Glomerular visceral epithelial cell (primary cell): ENCODE results near the gene PEAK3.
"Not testable (repeated sequence)": the region's sequence is repeated elsewhere in the genome, so short reads cannot be mapped to it uniquely, and the experiment has no call there.

Experiments used
- DNase-seq: peaks from one replicate; pipeline ENCODE4 v3.0.0-alpha.2; 2016; ENCODE audit errors: extremely low spot score

Gene PEAK3

DNA sequence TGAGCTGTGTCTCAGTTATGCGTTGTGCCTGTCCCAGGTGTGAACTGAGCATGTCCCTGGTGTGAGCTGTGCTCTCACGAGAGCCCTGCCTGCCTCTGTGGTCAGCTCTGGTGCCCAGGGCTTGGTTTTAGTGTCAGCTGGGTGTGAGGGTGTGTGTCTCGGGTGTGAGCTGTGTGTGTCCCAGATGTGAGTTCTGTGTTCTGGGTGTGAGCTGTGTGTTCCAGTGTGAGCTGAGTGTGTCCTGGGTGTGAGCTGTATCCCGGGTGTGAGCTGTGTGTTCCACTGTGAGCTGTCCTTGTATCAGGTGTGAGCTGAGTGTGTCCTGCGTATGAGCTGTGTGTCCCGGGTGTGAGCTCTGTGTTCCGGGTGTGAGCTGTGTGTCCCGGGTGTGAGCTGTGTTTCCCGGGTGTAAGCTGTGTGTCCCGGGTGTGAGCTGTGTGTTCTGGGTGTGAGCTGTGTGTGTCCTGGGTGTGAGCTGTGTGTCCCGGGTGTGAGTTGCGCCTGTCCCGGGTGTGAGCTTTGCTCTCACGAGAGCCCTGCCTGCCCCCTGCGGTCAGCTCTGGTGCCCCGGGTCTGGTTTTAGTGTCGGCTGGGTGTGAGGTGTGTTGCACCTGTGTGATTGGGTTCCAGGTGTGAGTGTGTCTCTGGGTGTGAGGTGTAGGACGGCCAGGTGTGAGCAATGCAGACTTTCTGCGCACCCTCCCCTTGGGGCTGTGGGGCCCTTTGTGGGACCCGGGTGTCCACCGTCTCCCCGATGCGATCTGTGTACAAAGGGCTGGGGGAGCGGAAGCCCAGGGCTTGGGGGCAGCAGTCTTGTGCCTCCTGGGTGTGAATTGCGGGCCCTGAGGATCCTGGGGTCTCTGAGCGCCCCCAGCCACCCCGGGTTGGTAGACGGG is 7.1 kb upstream of the PEAK3 start:
- DNase-seq, result no peak

DNA sequence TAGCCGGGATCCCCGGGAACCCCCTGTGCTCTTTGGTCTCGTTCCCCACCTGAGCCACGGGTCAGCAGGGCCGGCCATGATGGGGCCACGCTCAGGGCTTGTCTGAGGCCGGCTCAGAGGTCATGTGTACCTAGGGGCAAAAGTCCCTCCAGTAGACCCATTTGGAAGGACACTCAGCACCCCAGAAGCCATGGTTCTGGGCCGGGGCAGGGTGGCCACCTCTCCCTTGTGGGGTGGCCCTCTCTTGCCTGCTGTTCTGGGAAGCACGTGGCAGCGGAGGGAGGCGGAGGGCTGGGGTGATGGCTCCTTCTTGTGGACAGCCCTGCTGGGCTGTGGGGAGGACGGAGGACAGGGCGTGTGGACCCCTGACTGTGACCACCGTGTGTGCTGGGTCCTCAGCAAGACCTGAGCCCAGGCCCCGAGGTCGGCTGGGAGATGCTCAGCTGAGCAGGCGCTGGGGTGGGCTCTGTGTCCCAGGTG is 6.4 kb upstream of the PEAK3 start:
- DNase-seq, result no peak

DNA sequence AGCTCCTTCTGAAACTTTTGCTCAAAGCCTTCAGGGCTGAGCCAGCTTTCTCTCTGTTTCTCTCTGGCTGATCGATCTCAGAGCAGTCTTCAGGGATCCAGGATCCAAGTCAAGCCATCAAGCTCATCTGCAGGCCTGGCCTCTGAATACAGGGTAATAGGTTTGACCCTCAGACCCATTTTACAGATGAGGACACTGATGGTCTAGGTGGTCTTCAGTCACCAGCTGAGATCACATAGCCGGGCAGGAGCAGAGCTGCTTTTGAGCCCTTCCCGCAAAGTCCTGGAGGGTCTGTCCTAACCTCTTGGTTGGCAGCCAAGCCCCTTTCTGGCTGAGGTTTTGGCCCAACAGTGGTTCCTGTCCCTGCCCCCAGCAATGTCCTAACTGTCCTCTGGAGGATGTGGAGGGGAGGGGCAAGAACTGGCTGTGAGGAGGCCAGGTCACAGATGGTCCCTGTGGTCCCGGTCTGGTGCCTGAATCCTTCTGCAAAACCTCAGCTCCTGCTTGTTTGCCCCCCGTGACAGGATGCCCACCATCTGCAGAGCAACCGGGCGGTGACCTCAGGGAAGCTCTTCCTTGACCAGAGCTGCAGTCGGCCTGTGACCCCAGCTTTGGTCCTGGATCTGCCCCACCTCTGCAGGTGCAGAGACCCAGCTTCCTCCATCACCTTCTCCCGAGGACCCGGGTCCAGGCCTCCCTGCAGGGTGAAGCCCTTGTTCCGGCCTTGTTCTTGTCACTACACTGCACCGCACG is 5.8 kb upstream of the PEAK3 start:
- DNase-seq, result no peak

GRCh38 chr19:2286402-2287140 is 4.6 kb upstream of the PEAK3 start:
- no peak for DNase-seq

- no peak for DNase-seq
Measured at GRCh38 chr19:2283835-2284507, 2.0 kb upstream of the PEAK3 start.

DNA sequence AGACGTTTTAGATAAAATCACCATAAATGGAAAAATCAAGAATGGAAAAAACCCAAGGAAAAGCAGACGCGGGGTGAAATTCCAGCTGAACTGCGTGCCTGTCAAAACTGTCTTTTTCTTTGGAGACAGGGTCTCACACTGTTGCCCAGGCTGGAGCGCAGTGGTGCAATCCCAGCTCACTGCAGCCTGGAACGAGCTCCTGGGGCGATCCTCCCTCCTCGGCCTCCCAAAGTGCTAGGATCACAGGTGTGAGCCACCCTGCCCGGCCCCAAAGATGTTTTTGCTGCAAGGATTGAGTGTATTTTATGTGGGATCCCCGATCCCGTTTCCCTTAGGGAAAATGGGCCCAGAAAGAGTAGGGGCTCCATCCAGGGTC is 875 bp upstream of the PEAK3 start:
- no peak for DNase-seq

DNA sequence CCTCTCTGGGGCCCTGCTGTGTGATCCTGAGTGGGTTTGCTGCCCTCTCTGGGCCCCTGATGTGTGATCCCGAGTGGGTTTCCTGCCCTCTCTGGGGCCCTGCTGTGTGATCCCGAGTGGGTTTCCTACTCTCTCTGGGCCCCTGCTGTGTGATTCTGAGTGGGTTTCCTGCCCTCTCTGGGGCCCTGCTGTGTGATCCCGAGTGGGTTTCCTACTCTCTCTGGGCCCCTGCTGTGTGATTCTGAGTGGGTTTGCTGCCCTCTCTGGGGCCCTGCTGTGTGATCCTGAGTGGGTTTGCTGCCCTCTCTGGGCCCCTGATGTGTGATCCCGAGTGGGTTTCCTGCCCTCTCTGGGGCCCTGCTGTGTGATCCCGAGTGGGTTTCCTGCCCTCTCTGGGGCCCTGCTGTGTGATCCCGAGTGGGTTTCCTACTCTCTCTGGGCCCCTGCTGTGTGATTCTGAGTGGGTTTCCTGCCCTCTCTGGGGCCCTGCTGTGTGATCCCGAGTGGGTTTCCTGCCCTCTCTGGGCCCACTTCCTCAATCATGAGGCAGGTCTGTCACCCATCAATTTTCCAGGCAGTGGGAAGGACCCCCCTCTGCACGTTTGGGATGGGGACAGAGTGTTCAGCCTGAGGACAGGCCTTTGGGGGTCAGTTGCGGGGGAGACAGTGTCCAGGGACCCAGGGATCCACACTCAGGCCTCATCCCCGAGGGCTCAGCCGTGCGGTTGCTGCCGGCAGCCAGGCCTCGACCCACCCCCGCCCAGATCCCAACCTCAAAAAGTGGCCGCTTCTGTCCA is 512 bp downstream of the PEAK3 start:
- DNase-seq, result not testable (repeated sequence)

DNA sequence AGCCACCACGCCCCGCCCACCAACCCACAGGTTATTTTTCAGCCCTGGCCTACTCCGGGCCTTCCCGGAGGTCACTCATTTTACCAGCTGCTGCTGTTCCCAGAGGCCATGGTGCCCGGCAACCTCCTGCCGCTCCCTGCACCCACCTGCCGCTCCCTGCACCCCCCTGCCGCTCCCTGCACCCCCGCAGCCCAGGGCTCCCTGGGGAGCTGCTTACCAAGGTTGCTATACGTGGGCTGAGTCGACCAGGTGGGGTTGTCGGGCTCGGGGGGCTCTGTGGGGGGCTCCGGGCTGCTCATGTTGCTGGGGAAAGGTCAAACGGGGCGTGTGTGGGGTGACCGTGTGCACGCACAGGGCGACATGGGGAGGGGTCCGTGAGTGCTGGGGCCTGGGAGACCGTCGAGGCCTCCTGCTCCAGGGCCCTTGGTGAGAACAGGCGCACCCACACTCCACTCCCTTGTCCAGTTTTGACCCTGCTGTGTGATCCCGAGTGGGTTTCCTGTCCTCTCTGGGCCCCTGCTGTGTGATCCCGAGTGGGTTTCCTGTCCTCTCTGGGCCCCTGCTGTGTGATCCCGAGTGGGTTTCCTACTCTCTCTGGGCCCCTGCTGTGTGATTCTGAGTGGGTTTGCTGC is 1.2 kb downstream of the PEAK3 start:
- no peak for DNase-seq

- DNase-seq, result no peak
Measured at GRCh38 chr19:2278459-2279158, 3.4 kb downstream of the PEAK3 start.

DNA sequence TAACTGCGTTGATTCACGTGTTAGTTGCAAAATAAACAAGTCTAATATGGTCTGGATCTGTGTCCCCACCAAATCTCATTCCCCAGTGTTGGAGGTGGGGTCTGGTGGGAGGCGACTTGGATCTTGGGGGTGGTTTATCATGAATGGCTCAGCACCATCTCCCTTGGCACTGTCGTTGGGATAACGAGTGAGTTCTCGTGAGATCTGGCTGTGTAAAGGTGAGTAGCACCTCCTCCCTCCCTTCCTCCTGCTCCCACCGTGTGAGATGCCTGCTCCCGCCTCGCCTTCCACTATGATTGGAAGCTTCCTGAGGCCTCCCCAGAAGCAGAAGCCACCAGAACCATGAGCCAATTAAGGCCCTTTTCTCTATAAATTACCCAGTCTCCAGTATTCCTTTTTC is 4.8 kb downstream of the PEAK3 start:
- DNase-seq, result no peak

- no peak for DNase-seq
Measured at GRCh38 chr19:2276429-2276986, 5.5 kb downstream of the PEAK3 start.

- DNase-seq, result no peak
Measured at GRCh38 chr19:2275588-2276428, 6.2 kb downstream of the PEAK3 start.

GRCh38 chr19:2274931-2275535 is 6.9 kb downstream of the PEAK3 start:
- peak; percentile 68 for DNase-seq

- DNase-seq, result no peak
Measured at GRCh38 chr19:2274185-2274711, 7.7 kb downstream of the PEAK3 start.

DNA sequence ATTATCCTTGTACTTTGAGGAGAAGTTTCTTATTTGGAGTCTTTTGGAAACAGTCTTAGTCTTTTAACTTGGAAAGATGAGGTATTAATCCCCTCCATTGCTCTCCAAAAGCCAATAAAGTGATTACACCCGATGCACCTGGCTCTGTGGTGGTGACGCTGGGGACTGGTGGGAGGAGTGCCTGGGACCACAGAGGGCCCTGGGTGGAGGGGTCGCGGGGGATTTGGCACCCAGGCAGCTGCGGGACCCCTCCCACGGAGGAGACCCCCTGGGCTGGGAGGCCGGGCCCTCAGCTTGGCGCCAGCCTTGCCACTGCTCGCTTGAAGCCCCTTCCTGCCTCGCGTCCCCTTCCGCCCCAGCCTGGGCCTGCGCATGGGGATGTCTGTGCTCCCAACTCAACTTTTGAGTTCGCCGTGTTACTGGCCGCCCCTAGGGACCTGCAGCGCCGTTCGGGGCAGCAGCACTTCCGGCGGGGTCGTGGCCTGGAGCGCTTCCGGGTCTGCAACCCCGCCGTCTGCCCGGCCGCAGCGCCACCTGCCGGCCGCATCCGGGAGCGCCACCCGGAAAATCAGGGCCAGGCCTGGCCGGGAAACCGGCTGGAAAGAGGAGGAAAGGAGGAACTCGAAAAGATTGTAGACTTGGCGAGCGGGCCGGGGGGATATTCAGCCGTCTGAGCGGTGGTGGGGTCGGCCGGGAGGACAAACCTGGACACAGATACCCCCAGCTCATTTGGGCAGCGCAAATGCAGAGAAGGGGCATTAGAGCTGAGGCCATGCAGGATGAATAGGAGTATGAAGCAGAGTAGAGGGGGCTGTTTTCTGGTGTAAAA is 8.4 kb downstream of the PEAK3 start:
- DNase-seq, result peak; percentile 79

GRCh38 chr19:2271234-2272103 is 10.5 kb downstream of the PEAK3 start:
- DNase-seq, result peak; percentile 71
